Activated CD8-positive, alpha-beta memory T cell treated with anti-CD3 and anti-CD28 coated beads for 4 hours (primary cell): ENCODE results near the gene SLC30A5.
A peak's percentile ranks its signal among the peaks of the same experiment; 100 is the strongest.
"Not testable (repeated sequence)": the region's sequence is repeated elsewhere in the genome, so short reads cannot be mapped to it uniquely, and the experiment has no call there.

Source experiments
- DNase-seq, 2 donors: peaks; one replicate each; pipeline ENCODE4 v3.0.0-alpha.2; 2020; ENCODE audit warnings: low read depth in 2 of 2

Gene SLC30A5

GRCh38 chr5:69093771-69094482 is at the start of gene SLC30A5:
Gene SLC30A5, plus strand, starts transcription at chr5:69094014. Its CDS starts 242 bp downstream, at chr5:69094256.
- peak; percentile 95 to 98 for DNase-seq

GRCh38 chr5:69045213-69045612 is 48.6 kb upstream of the SLC30A5 start:
- DNase-seq, result not testable (repeated sequence)

GRCh38 chr5:69046375-69046957 is 47.3 kb upstream of the SLC30A5 start:
- no peak for DNase-seq

GRCh38 chr5:69048230-69048629 is 45.6 kb upstream of the SLC30A5 start:
- DNase-seq, result no peak

GRCh38 chr5:69049151-69049550 is 44.7 kb upstream of the SLC30A5 start:
- DNase-seq, result no peak

- DNase-seq, result no peak
Observed at GRCh38 chr5:69049796-69050195, 44.0 kb upstream of the SLC30A5 start.

- no peak for DNase-seq
Observed at GRCh38 chr5:69050214-69050613, 43.6 kb upstream of the SLC30A5 start.

GRCh38 chr5:69052181-69052580 is 41.6 kb upstream of the SLC30A5 start:
- no peak for DNase-seq

- DNase-seq, result no peak
Observed at GRCh38 chr5:69074664-69075521, 18.9 kb upstream of the SLC30A5 start.

- DNase-seq, result no peak
Observed at GRCh38 chr5:69075522-69076179, 18.2 kb upstream of the SLC30A5 start.

GRCh38 chr5:69078921-69079540 is 14.8 kb upstream of the SLC30A5 start:
- no peak for DNase-seq

GRCh38 chr5:69079556-69079955 is 14.3 kb upstream of the SLC30A5 start:
- no peak for DNase-seq

- no peak for DNase-seq
Observed at GRCh38 chr5:69083412-69083811, 10.4 kb upstream of the SLC30A5 start.

GRCh38 chr5:69084195-69084594 is 9.6 kb upstream of the SLC30A5 start:
- no peak for DNase-seq

GRCh38 chr5:69084903-69085302 is 8.9 kb upstream of the SLC30A5 start:
- DNase-seq, result no peak

GRCh38 chr5:69086206-69086605 is 7.6 kb upstream of the SLC30A5 start:
- DNase-seq, result no peak

- not testable (repeated sequence) for DNase-seq
Observed at GRCh38 chr5:69088006-69088405, 5.8 kb upstream of the SLC30A5 start.

GRCh38 chr5:69090158-69090557 is 3.7 kb upstream of the SLC30A5 start:
- no peak for DNase-seq

- DNase-seq, result no peak
Observed at GRCh38 chr5:69091771-69092170, 2.0 kb upstream of the SLC30A5 start.

- DNase-seq, result no peak
Observed at GRCh38 chr5:69092969-69093368, 845 bp upstream of the SLC30A5 start.

GRCh38 chr5:69099302-69099701 is 5.5 kb downstream of the SLC30A5 start:
- no peak for DNase-seq

GRCh38 chr5:69103521-69103920 is 9.7 kb downstream of the SLC30A5 start:
- DNase-seq, result no peak
